HG02642 (cell line): ENCODE results near the gene CDCP2.

Source experiments
- ATAC-seq: cut with Tn5 transposase; IDR thresholded peaks from one replicate; pipeline ENCODE4 v1.9.1; 2021; ENCODE audit warnings: mild to moderate bottlenecking; ENCODE audit not compliant: unreplicated experiment, poor library complexity

Gene CDCP2

DNA sequence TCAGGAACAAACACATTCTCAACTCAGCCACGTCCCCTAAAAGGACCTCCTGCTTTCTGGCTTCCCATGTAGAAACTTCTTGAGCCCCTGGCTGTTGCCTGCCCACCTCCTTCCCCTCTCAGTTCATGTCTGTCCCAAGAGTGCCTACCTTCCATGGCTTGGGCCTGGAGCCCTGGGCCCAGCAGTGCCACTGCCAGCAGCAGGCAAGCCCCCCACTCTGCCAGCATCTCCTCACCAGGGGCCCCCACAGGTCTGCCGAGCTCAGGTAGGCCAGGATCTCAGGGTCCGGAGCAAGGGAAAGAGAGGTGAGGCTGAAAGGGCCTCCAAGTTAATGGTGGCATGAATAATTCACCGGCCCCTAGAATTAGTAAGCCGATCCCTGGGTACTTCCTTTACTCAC, at the start of gene CDCP2:
TSS of gene CDCP2 (minus strand) at position 305 of the 400 bp plus-strand sequence. CDS start at position 227, 78 bp downstream.
- ATAC-seq, result no peak

GRCh38 chr1:54200519-54200997, 47.8 kb upstream of the CDCP2 start:
- ATAC-seq, result peak; percentile 16

DNA sequence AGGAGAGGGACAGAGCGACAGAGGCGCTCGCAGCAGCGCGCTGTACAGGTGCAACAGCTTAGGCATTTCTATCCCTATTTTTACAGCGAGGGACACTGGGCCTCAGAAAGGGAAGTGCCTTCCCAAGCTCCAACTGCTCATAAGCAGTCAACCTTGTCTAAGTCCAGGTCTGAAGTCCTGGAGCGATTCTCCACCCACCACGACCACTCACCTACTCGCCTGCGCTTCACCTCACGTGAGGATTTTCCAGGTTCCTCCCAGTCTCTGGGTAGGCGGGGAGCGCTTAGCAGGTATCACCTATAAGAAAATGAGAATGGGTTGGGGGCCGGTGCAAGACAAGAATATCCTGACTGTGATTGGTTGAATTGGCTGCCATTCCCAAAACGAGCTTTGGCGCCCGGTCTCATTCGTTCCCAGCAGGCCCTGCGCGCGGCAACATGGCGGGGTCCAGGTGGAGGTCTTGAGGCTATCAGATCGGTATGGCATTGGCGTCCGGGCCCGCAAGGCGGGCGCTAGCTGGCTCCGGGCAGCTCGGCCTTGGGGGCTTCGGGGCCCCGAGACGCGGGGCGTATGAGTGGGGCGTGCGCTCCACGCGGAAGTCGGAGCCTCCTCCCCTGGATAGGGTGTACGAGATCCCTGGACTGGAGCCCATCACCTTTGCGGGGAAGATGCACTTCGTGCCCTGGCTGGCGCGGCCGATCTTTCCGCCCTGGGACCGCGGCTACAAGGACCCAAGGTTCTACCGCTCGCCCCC, 47.1 kb upstream of the CDCP2 start, which contains the start of the genes CYB5RL and MRPL37:
TSS of gene CYB5RL (minus strand) at position 266 of the 754 bp plus-strand sequence. CDS start 4,414 bp downstream, outside the sequence.
TSS of gene MRPL37 (plus strand) at position 403 of the 754 bp plus-strand sequence. CDS start at position 480, 77 bp downstream.
- ATAC-seq, result peak; percentile 96

GRCh38 chr1:54199151-54199764, 46.5 kb upstream of the CDCP2 start:
- peak; percentile 2 for ATAC-seq

DNA sequence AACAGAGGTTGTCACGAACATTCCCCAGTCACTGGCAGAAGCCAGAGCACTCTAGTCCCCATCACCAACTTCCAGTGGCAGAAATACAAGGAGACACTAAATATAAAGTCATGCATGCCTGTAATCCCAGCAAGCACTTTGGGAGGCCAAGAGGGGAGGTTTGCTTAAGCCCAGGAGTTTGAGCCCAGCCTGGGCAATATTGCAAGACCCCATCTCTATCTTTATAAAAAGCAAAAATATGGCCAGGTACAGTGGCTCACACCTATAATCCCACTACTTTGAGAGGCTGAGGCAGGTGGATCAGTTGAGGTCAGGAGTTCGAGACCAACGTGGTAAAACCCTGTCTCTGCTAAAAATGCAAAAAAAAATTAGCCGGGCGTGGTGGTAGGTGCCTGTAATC, 40.7 kb upstream of the CDCP2 start:
- ATAC-seq, result no peak

- no peak for ATAC-seq
Measured at GRCh38 chr1:54191525-54191924, 38.7 kb upstream of the CDCP2 start.

DNA sequence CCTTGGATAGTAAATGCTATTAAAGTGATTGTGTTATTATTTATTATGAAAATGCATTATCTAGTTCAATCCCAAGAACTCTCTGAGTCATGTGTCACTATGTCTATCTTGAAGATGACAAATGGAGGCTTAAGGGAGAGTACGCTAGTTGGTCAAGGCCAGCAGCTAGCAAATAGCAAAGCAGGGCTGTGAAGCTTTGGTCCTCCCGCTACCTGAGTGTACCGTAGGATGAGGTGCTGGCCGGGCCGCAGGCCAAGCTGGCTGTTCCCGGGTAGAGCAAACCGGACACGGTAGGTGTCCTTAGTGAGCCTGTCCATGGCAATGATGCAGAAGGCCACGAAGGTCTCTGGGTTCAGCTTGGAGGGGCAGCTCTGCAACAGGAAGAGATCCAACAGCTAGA, 37.7 kb upstream of the CDCP2 start:
- no peak for ATAC-seq

DNA sequence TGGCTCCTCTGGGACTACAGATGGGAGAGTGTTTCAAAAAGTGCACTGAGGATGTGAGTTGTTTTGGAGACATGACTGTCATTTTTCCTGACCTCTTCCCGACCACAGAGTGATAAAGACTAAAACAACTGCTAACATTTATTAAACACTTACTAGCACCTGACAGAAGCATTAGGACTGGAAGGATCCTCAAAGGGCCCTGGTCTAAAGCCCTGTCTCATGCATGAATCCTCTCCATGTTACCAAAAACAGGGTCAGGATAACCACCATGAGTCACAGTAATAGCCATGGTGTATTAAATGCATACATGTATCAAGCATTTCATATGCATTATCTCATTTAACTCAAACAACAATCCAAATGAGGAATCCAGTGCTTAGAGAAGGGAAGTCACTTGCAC, 35.5 kb upstream of the CDCP2 start:
- ATAC-seq, result no peak

GRCh38 chr1:54186056-54186455, 33.3 kb upstream of the CDCP2 start:
- no peak for ATAC-seq

GRCh38 chr1:54180701-54181360, 28.0 kb upstream of the CDCP2 start:
- ATAC-seq, result no peak

- ATAC-seq, result no peak
Measured at GRCh38 chr1:54178296-54179070, 25.7 kb upstream of the CDCP2 start.

DNA sequence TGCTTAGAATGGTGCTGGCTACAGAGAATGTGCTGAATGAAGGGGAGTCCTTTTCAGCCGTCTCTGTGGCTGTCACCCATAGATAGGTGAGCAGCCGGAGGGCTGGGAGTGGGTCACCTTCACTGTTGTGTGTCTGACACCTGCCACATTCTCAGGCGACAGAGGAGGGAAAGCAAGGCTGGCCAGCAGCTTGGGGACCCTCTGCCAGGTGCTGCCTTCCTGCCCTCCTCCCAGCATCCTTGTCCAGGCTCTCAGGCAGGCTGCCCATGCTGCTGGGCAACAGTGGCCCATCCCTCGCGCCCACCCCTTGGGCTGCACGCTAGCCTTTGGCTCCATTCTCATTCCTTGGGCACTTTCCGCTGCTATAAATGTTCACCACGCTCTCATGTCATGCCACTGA, 24.9 kb upstream of the CDCP2 start:
- ATAC-seq, result no peak

- ATAC-seq, result no peak
Measured at GRCh38 chr1:54176621-54177327, 24.0 kb upstream of the CDCP2 start.

DNA sequence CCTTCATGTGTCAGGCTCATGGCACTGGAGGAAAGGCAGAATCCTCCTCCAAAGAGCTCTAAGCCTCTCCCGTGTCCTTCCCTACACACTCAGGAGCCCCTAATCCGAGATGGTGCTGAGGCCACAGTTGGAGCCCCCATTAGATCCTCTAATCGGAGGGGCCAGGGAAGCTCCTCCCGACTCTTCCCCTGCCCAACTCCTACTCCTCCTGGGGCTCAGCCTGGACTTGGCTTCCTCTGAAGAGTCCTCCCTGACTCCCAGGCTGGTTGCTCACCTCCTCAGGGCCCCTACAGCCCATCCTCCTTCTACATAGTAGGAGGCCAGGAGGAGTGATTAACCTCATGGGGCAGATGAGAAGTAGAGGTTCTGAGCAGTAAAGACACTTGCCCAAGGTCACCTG, 21.3 kb upstream of the CDCP2 start:
- no peak for ATAC-seq

DNA sequence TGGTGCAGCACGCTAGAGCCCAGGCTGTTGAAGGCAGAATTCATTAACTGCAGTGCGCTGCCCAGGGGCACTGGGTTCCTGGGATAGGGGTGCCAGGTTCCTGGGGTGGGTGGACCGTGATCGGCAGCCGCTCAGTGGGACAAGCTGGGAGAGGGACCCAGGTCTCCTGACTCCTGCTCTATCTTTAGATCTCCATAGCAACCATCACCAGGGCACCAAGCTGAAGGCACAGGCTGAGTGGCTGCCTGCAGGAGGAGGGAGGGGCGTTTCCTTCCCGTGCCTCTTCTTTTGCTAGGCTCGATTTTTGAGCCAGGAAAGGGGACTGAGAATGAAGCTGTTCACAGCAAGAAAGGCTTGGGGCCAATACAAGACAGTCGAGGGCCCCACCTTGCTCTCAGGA, 20.9 kb upstream of the CDCP2 start:
- no peak for ATAC-seq

DNA sequence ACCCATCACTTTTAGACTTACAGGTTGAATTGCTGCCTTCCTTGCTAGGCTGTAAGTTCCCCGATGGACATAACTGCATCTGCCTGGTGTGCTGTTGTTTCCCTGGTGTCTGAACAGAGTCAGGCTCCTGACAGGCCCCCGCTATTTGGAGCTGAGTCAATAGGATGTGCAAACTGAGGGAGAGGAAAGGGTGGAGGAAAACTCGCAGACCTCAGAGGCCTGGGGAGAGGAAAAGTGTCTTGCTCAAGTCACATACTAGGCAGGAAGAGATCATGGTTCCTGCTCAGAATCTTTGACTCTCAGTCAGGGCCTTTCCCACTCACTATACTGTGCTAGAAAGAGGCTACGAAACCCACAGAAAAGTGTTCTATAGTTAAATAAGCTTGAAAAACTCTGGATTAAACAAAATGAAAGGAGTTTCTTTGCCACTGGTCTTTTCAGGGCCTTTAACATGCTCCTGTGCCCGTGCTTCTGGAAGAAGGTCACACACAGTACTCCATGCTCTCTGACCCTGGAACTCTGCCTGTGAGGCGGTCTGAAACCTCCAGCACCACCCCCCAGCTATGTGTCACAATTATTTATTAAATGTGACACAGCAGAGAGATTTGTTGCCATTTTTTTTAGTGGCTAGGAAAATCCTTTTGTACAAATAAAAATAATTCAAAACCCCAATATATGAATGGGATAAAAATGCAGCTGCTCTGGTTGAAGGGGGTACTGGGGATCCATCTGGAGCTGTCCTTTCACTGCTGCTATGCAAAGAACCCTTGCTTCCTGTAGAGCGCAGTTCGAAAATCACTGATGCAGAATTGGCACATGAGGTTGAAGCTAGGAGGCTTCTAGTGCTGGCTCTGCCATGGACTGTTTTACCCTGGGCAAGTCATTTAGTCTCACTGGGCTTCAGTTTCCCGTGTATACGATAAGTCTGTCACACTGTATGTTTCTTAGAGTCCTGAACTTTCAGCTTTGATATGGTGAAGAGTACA, 20.1 kb upstream of the CDCP2 start:
- ATAC-seq, result no peak

GRCh38 chr1:54171606-54172005, 18.8 kb upstream of the CDCP2 start:
- ATAC-seq, result no peak

DNA sequence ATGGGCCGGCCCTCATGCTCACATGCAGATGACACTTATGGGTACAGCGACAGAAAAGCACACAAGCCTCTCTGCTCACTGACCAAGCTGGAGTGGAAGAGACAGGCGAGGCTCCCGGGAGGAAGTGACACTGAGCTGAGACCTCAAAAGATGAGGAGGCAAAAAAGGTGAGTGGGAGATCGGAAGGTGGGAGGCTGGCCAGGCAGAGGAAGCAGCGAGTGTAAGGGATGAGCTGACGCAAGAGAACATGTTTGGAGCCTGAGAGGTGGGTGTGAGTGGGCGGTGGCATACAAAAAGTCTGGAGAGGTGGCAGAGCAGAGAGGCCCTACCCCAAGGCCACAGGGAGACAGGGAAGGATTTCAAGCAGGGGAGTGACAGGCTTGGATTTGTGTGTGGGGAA, 18.2 kb upstream of the CDCP2 start:
- no peak for ATAC-seq

DNA sequence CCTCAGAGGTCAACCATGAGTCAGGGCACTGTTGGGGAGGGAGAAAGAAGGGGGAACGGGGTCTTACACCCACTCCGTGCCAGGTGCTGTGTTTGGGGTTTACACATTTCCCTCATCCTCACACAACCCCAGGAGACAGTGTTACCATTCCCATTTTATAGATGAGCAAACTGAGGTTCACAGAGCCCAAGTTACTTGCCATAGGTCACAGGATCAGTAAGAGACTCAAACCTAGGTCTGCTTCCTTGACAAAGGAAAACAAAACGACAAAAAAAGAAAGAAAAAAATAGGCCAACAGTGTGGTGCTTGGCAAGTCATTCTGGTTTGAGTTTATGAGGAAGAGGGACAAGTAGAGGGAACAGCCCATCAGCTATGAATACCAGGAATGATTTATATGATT, 16.3 kb upstream of the CDCP2 start:
- ATAC-seq, result no peak
